NCI-H2196 (cell line): Measurements from ENCODE around the gene C2orf68.
"Not testable (repeated sequence)": the region's sequence is repeated elsewhere in the genome, so short reads cannot be mapped to it uniquely, and the experiment has no call there.

Experiments
- DNase-seq: peaks from one replicate; lab custom pipeline; 2025; ENCODE audit not compliant: unreplicated experiment; lab: John Stamatoyannopoulos, UW

Gene C2orf68, protein sequence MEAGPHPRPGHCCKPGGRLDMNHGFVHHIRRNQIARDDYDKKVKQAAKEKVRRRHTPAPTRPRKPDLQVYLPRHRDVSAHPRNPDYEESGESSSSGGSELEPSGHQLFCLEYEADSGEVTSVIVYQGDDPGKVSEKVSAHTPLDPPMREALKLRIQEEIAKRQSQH

DNA sequence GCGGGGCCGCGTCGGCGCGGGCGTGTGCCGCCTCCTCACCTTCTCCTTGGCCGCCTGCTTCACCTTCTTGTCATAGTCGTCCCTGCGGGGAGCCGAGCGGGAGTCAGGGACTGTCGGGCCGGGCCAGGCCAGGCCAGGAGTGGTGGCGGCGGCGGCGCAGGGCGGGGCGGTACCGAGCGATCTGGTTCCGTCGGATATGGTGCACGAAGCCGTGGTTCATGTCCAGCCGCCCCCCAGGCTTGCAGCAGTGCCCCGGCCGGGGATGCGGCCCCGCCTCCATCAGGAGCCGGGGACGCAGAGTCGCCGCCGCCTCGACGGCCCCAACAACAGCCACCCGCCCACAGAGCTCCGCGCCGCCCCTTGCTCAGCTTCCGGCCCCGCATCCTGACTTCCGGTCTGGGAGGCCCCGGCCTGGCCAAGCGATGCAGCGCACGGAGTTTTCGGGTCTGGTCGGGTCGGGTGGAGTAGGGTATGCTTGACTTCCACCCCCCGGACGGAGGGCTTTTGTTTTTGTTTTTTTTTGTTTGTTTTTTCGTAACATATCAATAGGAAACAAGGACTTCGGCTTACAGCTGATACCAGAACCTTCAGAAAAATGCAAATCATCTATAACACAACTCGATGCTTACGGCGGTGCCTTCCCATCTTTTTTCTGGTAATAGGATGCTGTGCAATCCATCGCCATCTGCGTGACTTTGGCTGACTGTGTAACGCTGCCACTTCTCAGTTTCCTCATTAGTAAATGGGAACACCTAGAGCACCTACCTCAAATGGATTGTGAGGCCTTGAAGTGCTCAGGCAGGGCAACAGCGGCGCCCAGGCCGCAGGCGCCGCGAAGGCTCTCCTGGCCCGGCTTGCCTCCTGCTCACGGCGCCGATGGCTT lies at the start of gene C2orf68:
Gene C2orf68, minus strand, starts transcription at position 362 of the 883 bp plus-strand sequence. Its CDS starts 82 bp downstream, at position 280.
- peak; percentile 67 for DNase-seq

- no peak for DNase-seq
Observed at GRCh38 chr2:85661139-85661858, 49.4 kb upstream of the C2orf68 start.

DNA sequence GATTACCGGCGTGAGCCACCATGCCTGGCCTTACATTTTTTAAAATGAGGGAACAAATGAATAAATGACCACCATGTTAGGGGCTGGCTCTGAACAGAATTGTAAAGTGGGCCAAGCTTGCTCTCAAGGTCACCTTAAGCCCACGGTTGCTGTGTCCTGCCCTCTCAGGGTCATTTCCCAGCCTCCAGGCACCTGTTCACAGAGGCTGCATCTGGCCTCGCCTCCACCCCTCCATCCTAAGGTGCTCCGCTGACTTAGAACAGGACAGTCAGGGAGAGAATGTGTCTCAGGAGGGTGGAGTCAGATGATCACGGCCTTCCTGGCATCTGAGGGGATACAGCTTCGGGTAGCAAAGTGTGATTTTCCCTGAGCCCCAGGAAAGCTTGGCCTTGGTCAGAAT lies 48.9 kb upstream of the C2orf68 start:
- DNase-seq, result no peak

DNA sequence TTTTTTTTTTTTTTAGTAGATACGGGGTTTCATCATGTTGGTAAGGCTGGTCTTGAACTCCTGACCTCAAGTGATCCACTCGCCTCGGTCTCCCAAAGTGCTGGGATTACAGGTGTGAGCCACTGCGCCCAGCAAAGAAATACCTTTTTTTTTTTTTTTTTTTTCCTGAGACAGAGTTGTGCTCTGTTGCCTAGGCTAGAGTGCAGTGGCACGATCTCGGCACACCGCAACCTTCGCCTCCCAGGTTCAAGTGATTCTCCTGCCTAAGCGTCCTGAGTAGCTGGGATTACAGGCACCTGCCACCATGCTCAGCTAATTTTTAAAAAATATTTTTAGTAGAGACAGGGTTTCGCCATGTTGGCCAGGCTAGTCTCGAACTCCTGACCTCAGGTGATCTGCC lies 48.4 kb upstream of the C2orf68 start:
- DNase-seq, result not testable (repeated sequence)

GRCh38 chr2:85659324-85659981 lies 47.6 kb upstream of the C2orf68 start:
- DNase-seq, result no peak

DNA sequence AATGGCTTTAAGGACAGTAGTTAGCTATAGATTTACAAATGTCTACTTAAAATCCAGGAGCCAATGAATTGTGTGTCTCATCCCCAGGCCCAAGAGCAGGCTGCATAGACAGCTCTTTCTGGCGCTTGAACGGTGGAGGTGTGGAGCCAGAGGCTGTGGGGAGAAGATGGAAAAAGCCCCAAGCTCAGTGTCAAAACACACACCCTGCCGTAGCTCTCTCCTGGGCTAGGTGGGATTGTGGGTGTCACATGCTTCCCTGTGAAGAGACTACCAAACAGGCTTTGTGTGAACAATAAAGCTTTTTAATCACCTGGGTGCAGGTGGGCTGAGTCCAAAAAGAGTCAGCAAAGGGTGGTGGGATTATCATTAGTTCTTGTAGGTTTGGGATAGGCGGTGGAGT lies 45.5 kb upstream of the C2orf68 start:
- not testable (repeated sequence) for DNase-seq

- DNase-seq, result no peak
Observed at GRCh38 chr2:85656468-85656867, 44.6 kb upstream of the C2orf68 start.

DNA sequence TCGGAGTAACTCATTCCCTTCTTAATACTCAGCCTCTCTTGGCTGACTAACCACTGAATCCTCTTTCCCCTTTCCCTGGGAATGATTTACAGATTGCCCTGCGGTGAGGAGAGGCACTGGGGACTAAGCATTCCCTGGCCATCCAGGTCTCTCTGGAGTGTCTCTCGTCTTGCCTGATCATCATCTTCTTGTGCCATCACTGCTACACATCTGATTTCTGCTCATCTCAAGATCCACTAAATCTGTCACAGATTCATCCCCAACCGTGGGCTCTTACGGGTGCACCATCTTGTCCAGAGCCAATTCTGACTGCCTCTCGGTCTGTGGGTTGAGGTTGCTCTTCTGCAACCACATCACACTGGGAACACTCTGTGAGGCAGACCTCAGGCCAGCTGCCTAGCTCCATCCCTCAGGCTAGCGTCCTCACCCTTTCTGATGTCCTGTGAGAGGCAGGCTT lies 44.1 kb upstream of the C2orf68 start:
- no peak for DNase-seq

DNA sequence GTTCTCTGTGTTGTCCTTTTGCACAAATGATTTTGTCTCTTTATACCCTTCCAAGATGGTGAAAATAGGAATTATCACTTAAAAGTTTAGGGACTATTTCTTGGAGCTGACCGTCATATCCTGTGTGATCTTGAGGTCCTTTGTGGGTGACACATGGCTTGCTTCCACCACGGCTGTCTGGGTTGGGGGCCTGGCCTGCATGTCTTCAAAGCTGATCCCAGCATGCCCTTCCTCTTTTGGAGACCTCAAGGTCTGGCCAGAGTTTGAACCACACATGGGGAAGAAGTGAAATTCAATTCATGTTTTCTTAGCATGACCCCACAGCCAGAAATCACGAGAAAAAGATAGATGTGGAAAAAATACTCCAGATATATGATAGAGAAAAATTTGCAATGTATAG lies 42.1 kb upstream of the C2orf68 start:
- DNase-seq, result no peak

- no peak for DNase-seq
Observed at GRCh38 chr2:85652056-85652455, 40.2 kb upstream of the C2orf68 start.

GRCh38 chr2:85651097-85651496 lies 39.2 kb upstream of the C2orf68 start:
- no peak for DNase-seq

DNA sequence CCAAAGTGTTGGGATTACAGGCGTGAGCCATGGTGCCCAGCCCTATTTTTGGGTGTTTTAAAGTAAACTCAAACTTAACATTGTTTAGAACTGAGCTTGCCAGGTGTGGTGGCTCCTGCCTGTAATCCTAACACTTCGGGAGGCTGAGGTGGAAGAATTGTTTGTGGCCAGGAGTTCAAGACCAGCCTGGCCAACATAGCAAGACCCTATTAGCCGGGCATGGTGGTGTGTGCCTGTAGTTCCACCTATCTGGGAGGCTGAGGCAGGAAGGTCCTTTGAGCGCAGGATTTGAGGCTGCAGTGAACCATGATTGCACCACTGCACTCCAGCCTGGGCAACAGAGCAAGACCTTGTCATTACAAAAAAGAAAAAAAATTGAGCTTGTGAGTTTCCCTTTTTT lies 38.6 kb upstream of the C2orf68 start:
- DNase-seq, result no peak

DNA sequence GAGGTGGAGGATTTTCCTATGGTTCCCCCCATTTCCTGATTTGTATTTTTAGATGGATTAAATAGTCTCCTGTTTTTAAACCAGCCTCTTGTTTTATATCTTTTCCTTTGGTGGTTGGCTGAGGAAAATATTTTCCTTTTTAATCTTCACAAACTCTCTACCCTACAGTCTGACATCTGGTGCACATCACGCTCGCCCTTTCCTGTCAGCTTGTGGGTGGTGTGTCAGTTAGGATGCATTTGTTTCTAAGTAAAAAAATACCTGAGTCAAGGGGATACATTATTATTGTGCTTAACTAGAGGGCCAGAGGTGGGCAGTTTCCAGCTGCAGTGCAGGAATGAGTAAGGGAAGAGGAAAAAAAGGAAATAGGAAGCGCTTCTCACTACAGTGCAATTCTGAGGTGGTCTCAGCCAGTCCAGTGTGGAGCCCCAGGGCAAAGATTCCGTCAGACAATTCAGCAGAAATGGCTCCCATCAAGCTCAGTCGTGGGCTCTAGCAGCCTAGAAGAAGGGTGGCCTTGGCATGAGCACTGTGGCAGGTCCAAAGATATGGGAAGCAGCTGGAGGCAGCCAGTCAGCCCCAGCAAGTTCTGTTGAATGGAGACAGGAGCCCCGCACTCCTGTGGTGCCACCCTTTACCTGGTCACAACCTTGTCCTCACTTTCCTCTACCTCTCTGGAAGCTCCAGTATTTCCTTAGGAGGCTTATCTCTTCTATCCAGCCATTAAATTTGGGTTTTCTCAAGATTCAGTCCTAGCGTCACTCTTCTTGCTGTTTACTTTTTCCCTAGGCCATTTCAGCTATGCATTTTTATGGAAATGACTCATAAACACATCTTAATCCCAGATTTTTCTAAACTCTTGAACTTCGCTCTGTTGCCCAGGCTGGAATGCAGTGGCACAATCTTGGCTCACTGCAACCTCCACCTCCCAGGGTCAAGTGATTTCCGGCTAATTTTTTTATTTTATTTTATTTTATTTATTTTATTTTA lies 37.6 kb upstream of the C2orf68 start:
- no peak for DNase-seq

DNA sequence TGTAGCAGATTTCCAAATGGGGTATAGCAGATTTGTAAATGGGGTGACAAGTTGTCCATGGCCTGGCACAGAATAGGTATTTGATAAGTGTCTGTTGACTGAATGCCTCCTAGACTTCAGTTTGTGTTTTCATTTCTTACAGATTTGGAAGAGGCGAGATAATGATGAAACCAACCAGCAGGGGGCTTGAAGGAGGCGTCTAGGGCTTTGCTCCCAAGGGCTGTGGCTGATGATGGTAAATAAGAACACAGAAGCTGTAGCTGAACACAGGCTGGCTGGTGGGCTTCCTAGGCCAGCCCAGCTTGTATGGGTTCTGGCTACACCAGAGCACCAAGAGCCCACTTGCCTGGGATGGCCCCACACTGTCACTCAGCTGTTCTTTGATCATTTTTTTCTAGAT lies 36.8 kb upstream of the C2orf68 start:
- peak; percentile 4 for DNase-seq

GRCh38 chr2:85647823-85648526 lies 36.1 kb upstream of the C2orf68 start:
- no peak for DNase-seq

- no peak for DNase-seq
Observed at GRCh38 chr2:85646166-85646565, 34.3 kb upstream of the C2orf68 start.

DNA sequence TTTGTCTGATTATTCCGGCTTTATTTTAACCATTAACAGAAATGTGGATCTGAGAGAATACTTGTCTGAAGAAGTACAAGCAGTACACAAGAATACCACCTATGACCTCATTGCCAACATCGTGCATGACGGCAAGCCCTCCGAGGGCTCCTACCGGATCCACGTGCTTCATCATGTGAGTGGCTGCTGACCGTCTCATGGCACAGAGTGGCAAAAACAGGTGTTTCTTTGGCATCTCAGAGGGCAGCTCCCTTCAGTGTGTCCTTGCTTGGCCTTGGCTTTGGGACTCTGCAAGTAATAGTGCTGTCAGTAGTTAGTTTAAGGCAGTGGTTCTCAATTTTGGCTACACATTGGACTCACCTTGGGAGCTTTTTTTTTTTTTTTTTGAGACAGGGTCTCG lies 33.0 kb upstream of the C2orf68 start:
- DNase-seq, result no peak

GRCh38 chr2:85642725-85643124 lies 30.9 kb upstream of the C2orf68 start:
- DNase-seq, result no peak

GRCh38 chr2:85635636-85636035 lies 23.8 kb upstream of the C2orf68 start:
- no peak for DNase-seq
